HEK293T (cell line): ENCODE results near the gene ASAP3.
A peak's percentile ranks its signal among the peaks of the same experiment; 100 is the strongest.

Experiments
- CTCF ChIA-PET: fragments of 350-600 bp; formaldehyde crosslinking; extraction: SDS; loops from one replicate; lab custom pipeline; 2021; ENCODE audit warnings: antibody characterized with exemption, inconsistent platforms; lab: Yijun Ruan, JAX
- POLR2A ChIA-PET: fragments of 350-600 bp; formaldehyde crosslinking; extraction: SDS; loops from one replicate; lab custom pipeline; 2020; ENCODE audit warnings: antibody characterized with exemption, inconsistent platforms; lab: Yijun Ruan, JAX
- DNase-seq: peaks from one replicate; pipeline ENCODE4 v3.0.0; 2012; ENCODE audit warnings: mixed read lengths; ENCODE audit errors: extremely low spot score
- ARNT ChIP-seq: fragments of 450-650 bp; IDR thresholded peaks from 2 replicates; pipeline ENCODE4 v1.6.1; 2017; ENCODE audit warnings: mild to moderate bottlenecking
- BHLHE40 ChIP-seq: fragments of 450-650 bp; IDR thresholded peaks from 2 replicates; pipeline ENCODE4 v1.6.1; 2016; ENCODE audit warnings: mild to moderate bottlenecking, moderate library complexity, borderline replicate concordance
- CTBP1 ChIP-seq: fragments of 450-650 bp; IDR thresholded peaks from 2 replicates; pipeline ENCODE4 v1.6.1; 2016; ENCODE audit warnings: borderline replicate concordance
- ELF4 ChIP-seq: fragments of 450-650 bp; IDR thresholded peaks from 2 replicates; pipeline ENCODE4 v1.6.1; 2017; ENCODE audit warnings: antibody characterized with exemption
- FOXA1 ChIP-seq: fragments of 450-650 bp; IDR thresholded peaks from 2 replicates; pipeline ENCODE4 v1.6.1; 2016; ENCODE audit warnings: mild to moderate bottlenecking
- FOXK2 ChIP-seq: fragments of 450-650 bp; IDR thresholded peaks from 2 replicates; pipeline ENCODE4 v1.6.1; 2016; ENCODE audit warnings: mild to moderate bottlenecking
- FOXM1 ChIP-seq: fragments of 450-650 bp; IDR thresholded peaks from 2 replicates; pipeline ENCODE4 v1.6.1; 2017; ENCODE audit warnings: mild to moderate bottlenecking, borderline replicate concordance
- HDGF ChIP-seq: fragments of 450-650 bp; IDR thresholded peaks from 2 replicates; pipeline ENCODE4 v1.6.1; 2017; ENCODE audit warnings: antibody characterized with exemption, borderline replicate concordance
- L3MBTL2 ChIP-seq: fragments of 450-650 bp; conservative IDR thresholded peaks from 2 replicates; pipeline ENCODE4 v1.6.1; 2016; ENCODE audit warnings: mild to moderate bottlenecking
- LEF1 ChIP-seq: fragments of 450-650 bp; IDR thresholded peaks from 2 replicates; pipeline ENCODE4 v1.6.1; 2017; ENCODE audit warnings: mild to moderate bottlenecking, borderline replicate concordance
- NFRKB ChIP-seq: fragments of 450-650 bp; IDR thresholded peaks from 2 replicates; pipeline ENCODE4 v1.6.1; 2016; ENCODE audit warnings: mild to moderate bottlenecking, moderate library complexity
- SP1 ChIP-seq: fragments of 450-650 bp; IDR thresholded peaks from 2 replicates; pipeline ENCODE4 v1.6.1; 2017
- SUZ12 ChIP-seq: fragments of 450-650 bp; IDR thresholded peaks from 2 replicates; pipeline ENCODE4 v1.6.1; 2016; ENCODE audit warnings: mild to moderate bottlenecking
- TARDBP ChIP-seq: fragments of 450-650 bp; IDR thresholded peaks from 2 replicates; pipeline ENCODE4 v1.6.1; 2016
- ZNF384 ChIP-seq: fragments of 450-650 bp; IDR thresholded peaks from 2 replicates; pipeline ENCODE4 v1.6.1; 2016
- TF ChIP-seq, protein P1 (sequence below): fragments of 450-650 bp; IDR thresholded peaks from 2 replicates; pipeline ENCODE4 v1.6.1; 2016

The ASAP3 gene

DNA sequence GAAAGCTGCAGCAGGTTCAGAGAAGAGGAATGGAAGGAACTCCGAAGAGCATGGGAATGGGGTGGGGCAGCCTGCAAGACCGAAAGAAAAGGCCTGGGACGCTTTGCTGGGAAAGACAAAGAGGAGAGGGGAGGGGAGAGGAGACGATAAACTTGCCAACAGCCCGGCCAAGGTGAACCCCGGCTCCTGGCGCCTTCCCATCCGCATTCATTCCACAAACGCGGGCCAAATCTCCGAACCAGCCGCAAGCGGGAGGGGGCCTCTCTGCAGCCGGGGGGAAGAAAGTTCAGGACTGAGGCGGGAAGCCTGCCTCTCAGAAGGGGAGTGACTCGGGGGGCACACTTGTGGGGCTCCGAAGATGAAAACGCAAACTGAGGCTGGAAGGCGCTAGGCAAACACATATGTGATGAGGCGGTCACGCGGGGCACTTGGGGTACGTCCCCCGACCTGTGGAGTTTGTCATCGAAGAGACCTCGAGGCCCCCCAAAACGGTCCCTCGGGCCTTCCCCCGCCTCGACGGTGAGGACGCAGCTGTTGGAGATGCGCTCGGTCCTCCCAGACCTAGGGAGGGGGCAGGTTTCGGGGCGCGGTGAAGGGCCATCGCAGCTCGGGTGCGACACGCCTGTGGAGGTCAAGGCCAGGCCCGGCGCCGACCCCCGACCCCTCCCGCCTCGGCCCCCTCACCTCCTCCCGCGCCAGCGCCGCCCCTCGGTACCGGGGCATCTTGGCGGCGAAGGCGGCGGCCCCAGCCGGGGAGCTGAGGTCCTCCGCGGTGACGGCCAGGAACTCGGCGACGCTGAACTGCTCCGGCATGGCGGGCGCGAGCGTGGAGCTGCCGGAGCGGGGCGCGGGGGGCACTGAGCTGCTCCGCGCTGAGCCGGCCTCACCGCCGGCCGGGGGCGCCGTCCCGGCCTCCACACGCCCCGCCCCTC, at the start of gene ASAP3:
Gene ASAP3 (minus strand): TSS at position 859 of the 932 bp plus-strand sequence. CDS start 46 bp downstream, at position 813.
- DNase-seq = no peak
- ChIA-PET CTCF (interaction anchor here (0.5 to 5.1 kb wide), 3 partner anchors 13 to 148 kb away, joined by 3 to 40 read pairs (median 4); no protein-coding TSS in a partner anchor), POLR2A (interaction anchor here (0.6 to 2.3 kb wide), 11 partner anchors 9 to 208 kb away, joined by 3 to 9 read pairs (median 5); partner anchors contain the start of genes HNRNPR and RPL11)
- TF ChIP-seq FOXK2 = no peak
- TF ChIP-seq ARNT = no peak
- TF ChIP-seq HDGF = no peak
- no peak for TF ChIP-seq SUZ12

DNA sequence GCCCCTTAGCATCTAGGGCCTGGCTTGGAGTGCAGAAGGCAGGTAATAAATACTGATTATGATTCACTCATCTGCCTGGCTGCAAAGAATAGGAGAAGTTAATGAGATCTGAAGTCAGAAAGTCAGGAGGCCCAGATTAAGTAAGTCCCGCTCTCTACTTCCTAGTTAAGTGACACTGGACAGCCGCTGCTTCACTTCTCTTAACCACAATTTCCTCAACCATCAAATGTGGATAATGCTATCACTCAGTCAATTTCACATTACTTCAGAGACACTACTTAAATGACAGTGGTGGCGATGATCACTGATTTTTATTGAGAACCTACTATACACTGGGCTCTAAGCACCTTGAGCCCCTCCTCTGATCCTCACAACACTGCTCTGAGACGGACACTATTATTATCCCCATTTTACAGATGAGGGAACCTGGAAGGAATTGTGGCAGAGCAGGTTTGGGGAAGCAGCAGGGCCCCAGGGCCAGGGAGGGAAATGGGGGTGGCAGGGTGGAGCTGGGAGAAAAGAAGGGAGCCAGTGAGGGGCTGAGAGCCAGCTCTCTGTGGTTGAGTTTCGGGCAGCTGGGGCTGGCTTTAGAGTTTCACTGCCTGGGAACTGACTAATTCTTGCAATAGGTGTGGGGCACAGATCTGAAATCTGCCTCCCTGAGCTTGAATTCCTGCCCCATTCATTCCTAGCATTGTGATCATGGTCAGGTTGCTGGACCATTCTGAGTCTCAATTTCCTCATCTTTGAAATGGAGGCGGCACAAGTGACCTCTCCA, 49.5 kb upstream of the ASAP3 start:
- no peak for DNase-seq
- ChIA-PET CTCF (interaction anchor here (0.6 kb wide), 1 partner anchor 48 kb away, joined by 3 read pairs; no protein-coding TSS in a partner anchor), POLR2A (interaction anchor here (3.3 kb wide), 1 partner anchor 35 kb away, joined by 21 read pairs; no protein-coding TSS in a partner anchor)
- no peak for TF ChIP-seq FOXA1
- no peak for TF ChIP-seq L3MBTL2
- TF ChIP-seq TARDBP = no peak
- TF ChIP-seq ARNT = no peak
- TF ChIP-seq LEF1 = no peak
- no peak for TF ChIP-seq ZNF384
- TF ChIP-seq, protein P1, sequence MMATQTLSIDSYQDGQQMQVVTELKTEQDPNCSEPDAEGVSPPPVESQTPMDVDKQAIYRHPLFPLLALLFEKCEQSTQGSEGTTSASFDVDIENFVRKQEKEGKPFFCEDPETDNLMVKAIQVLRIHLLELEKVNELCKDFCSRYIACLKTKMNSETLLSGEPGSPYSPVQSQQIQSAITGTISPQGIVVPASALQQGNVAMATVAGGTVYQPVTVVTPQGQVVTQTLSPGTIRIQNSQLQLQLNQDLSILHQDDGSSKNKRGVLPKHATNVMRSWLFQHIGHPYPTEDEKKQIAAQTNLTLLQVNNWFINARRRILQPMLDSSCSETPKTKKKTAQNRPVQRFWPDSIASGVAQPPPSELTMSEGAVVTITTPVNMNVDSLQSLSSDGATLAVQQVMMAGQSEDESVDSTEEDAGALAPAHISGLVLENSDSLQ = no peak
- no peak for TF ChIP-seq NFRKB
- TF ChIP-seq SUZ12 = no peak
- TF ChIP-seq SP1 = no peak
- TF ChIP-seq BHLHE40 = no peak
- no peak for TF ChIP-seq HDGF
- no peak for TF ChIP-seq ELF4
- TF ChIP-seq FOXK2 = no peak
- TF ChIP-seq CTBP1 = no peak
- TF ChIP-seq FOXM1 = no peak

DNA sequence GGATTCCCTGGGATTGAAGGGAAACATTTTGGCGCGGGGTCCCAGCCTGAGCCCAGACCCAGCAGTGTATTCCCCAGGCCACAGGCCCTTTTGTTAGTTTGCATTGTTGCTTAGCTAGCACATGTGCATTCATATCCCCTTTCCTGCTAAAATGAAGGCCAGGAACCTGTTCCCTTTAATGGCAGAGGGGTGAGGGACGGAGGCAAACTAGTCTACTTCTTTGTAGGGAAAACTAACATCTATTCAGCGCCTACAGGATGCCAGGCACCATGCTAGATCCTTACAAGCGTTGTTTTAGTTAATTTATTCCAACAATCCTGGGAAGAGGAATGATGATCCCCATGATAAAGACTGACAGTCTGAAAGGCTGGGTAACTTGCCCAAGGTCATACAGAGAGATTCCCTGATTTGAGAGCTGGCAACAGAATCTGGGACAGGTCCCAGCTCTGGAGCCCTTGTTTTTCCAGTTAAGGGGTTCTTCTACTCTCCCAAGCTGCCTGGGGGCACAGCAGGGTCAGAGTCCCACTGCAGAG, 47.6 kb upstream of the ASAP3 start:
- CTCF ChIA-PET = interaction anchor here (0.7 to 1.9 kb wide), 9 partner anchors 8 to 160 kb away, joined by 3 to 5 read pairs (median 4); no protein-coding TSS in a partner anchor
- no peak for TF ChIP-seq CTBP1
- TF ChIP-seq FOXM1 = no peak
- no peak for TF ChIP-seq HDGF
- TF ChIP-seq ELF4 = no peak
- TF ChIP-seq TARDBP = no peak
- TF ChIP-seq FOXK2 = no peak
- no peak for TF ChIP-seq NFRKB
- POLR2A ChIA-PET = interaction anchor here (0.7 to 3.3 kb wide), 12 partner anchors 19 to 187 kb away, joined by 3 to 21 read pairs (median 4); partner anchors contain the start of gene HNRNPR
- no peak for DNase-seq

DNA sequence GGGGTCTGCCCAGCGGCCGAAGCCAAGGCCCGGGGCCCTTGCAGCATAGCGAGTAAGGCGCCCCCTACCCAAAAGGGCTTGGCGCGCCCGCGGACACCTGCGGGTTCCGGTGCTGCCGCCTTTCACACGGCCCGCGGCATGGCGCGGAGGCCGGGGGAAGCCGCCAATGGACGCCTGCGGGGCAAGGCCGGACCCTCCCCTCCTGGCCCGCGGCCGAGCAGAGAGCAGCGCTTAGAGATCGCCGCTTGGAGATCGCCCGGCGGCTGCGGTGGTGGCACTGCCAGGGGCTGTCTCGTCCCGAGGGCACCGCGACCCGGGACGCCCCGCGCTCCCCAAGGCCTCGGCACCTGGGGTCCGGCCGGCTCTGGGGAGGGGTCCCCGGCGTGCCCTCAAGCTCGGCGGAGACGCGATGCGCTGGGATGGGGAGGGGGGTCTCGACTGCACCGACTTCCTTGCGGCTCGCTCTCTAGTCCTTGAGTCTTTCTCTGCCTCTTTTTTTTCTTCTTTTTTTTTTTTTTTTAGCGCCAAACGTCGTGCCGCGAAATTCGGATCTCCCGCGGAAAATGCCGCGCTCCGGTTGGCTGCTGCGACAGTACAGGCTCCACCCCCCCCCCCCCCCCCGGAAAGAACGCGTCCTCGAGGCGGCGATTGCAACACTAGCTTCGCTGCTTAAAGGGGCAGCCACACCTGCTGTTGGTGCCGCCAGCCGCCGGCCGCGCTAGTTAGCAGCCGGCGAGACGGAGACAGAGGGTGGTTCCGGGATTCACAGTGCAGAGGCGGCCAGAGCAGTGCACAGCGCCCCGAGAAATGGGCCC, 47.0 kb upstream of the ASAP3 start, which contains the start of gene E2F2:
Gene E2F2 (minus strand): TSS at position 487 of the 815 bp plus-strand sequence. CDS start 440 bp downstream, at position 47.
- TF ChIP-seq SP1 = no peak
- no peak for TF ChIP-seq HDGF
- no peak for TF ChIP-seq ELF4
- TF ChIP-seq CTBP1 = no peak; the same call in 1 of the 2 replicates
- no peak for TF ChIP-seq SUZ12
- peak; percentile 93 for TF ChIP-seq L3MBTL2
- TF ChIP-seq, protein P1 = no peak
- peak; percentile 96 for TF ChIP-seq ZNF384
- POLR2A ChIA-PET = interaction anchor here (0.7 to 3.3 kb wide), 16 partner anchors 9 to 187 kb away, joined by 3 to 21 read pairs (median 4); partner anchors contain the start of gene HNRNPR
- DNase-seq = peak; percentile 92
- CTCF ChIA-PET = interaction anchor here (0.7 to 1.9 kb wide), 5 partner anchors 9 to 106 kb away, joined by 3 to 5 read pairs (median 4); no protein-coding TSS in a partner anchor

DNA sequence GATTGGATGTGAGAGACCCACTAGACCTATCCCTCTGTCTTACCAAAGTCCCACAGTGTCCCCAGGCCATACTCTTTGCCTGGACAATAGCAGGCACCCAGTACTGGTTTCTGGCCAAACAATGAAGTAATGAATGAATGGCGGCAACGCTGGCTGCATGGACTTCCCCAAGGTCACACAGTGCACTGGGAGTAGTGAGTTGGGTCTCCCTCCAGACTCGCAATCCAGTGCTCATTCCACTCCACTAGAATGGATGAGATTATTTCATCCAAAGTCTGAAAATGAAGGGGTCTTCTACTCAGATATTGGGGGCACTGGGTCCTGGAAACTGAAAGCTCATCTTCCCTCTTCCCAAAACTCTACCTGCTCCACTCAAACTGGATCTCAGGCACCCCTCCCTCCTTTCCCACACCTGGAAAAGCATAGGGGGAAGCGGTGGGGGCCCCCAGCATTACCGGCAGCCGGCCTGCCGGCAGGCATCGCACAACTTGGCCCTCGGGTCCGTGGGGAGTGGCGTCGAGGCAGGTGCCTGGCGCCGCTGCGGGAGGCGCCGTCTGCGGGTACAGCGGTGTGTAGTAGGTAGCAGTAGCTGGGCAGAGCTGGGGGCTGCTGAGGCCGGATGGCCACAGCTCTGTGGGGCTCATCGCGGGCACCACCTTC, 46.2 kb upstream of the ASAP3 start:
- TF ChIP-seq SP1 (no peak), TARDBP (no peak), SUZ12 (no peak), L3MBTL2 (no peak), NFRKB (no peak), FOXM1 (no peak), FOXA1 (no peak), ZNF384 (no peak), CTBP1 (no peak), ARNT (no peak), FOXK2 (no peak), LEF1 (no peak), ELF4 (no peak), BHLHE40 (no peak), HDGF (no peak)
- TF ChIP-seq, protein P1 = no peak
- CTCF ChIA-PET = interaction anchor here (0.5 to 1.9 kb wide), 4 partner anchors 9 to 33 kb away, joined by 3 to 5 read pairs (median 4); partner anchors contain the start of gene ID3
- no peak for DNase-seq
- POLR2A ChIA-PET = interaction anchor here (0.6 to 3.4 kb wide), 12 partner anchors 9 to 348 kb away, joined by 3 to 21 read pairs (median 4); partner anchors contain the start of gene HNRNPR
